Effector memory CD8-positive, alpha-beta T cell (primary cell): ENCODE results near the gene VBP1.
"Not testable (repeated sequence)": the region's sequence is repeated elsewhere in the genome, so short reads cannot be mapped to it uniquely, and the experiment has no call there.

Experiments
- ATAC-seq: fragments of 150-1000 bp; cut with Tn5 transposase; replicated peaks from 2 replicates; pipeline ENCODE4 v1.10.0; 2021; ENCODE audit warnings: mild to moderate bottlenecking, moderate library complexity
- DNase-seq, 3 experiments: peaks; one replicate each; pipeline ENCODE4 v3.0.0; 2021
- H3K27ac Mint-ChIP-seq, 2 donors: one replicate each; pipeline ENCODE4 v1.8.0; 2022; ENCODE audit warnings: mild to moderate bottlenecking in 2 of 2, mixed read lengths in 2 of 2, moderate library complexity in 2 of 2
- H3K27me3 Mint-ChIP-seq, 2 donors: one replicate each; pipeline ENCODE4 v1.8.0; 2022; ENCODE audit warnings: mixed read lengths in 2 of 2
- H3K36me3 Mint-ChIP-seq: one replicate; pipeline ENCODE4 v1.8.0; 2022; ENCODE audit warnings: mild to moderate bottlenecking, moderate library complexity, mixed read lengths; ENCODE audit not compliant: insufficient read depth
- H3K4me1 Mint-ChIP-seq, 2 donors: one replicate each; pipeline ENCODE4 v1.8.0; 2022; ENCODE audit warnings: low read depth in 2 of 2, mixed read lengths in 2 of 2
- H3K4me3 Mint-ChIP-seq, 2 donors: one replicate each; pipeline ENCODE4 v1.8.0; 2022; ENCODE audit warnings: mild to moderate bottlenecking in 2 of 2, mixed read lengths in 2 of 2, moderate library complexity in 2 of 2
- H3K9me3 Mint-ChIP-seq, 2 donors: one replicate each; pipeline ENCODE4 v1.8.0; 2022; ENCODE audit warnings: mixed read lengths in 2 of 2

VBP1 gene

GRCh38 chrX:155235891-155236290, 19.6 kb downstream of the VBP1 start:
- DNase-seq (no peak), ATAC-seq (no peak)
- Mint-ChIP-seq H3K36me3 (peaks cover 31% of the 10 kb centered on the region), H3K27ac (no peak overlapping the region), H3K4me3 (no peak overlapping the region), H3K27me3 (no peaks in the 10 kb centered on the region), H3K9me3 (no peaks in the 10 kb centered on the region), H3K4me1 (peaks cover 3 to 24% of the 10 kb centered on the region in 2 donors)

DNA sequence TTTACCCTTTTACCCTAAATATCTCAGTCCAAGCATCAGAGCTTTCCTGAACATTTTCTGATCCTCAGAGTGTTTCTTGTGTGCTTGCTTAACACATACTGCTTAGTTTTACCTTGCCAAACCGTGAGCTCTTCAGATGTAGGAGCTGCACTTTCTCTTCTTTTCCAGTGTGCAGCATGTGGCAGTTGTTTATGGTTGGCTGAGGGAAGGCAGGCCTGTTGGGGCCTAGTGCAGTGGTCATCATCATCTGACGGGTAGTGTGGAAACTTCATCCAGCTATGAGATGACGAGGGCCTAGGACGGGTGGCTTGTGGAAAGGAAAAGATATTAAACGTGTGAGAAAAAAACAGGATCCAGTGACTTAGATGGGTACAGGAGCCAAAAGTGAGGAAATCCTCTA, 21.5 kb downstream of the VBP1 start:
- H3K27ac Mint-ChIP-seq = peak overlapping the region; percentile 29 to 34
- DNase-seq (no peak), ATAC-seq (no peak)
- peaks cover 0 to 19% of the 10 kb centered on the region in 2 donors for H3K4me1 Mint-ChIP-seq
- no peak overlapping the region for H3K4me3 Mint-ChIP-seq
- H3K36me3 Mint-ChIP-seq = peaks cover 25% of the 10 kb centered on the region
- no peaks in the 10 kb centered on the region for H3K9me3 Mint-ChIP-seq
- H3K27me3 Mint-ChIP-seq = no peaks in the 10 kb centered on the region

DNA sequence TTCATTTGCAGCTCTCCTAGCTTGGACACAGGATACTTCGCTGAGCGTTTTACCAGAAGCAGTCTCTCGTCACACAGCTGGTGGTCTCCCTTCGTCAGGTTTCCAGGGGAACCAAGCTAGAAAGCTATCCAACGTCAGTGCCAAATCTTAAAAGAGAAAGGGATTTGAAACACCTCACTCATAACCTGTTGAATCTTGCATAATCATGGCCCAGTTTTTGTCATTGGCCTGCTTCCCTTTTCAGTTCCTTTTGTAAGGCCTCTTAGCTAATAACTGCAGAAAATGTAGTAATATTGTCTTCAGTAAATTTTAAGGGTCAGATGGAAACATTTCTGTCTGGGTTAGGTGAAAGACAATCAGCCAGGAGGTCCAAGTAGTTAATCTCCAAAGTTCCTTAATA, 26.0 kb downstream of the VBP1 start:
- Mint-ChIP-seq H3K36me3 (peaks cover 4% of the 10 kb centered on the region), H3K4me3 (no peak overlapping the region), H3K4me1 (peaks cover 0 to 5% of the 10 kb centered on the region in 2 donors), H3K27me3 (no peaks in the 10 kb centered on the region), H3K27ac (peak overlapping the region in 1 of 2 donors; percentile 38), H3K9me3 (no peaks in the 10 kb centered on the region)
- ATAC-seq (no peak), DNase-seq (no peak)

- no peaks in the 10 kb centered on the region for H3K4me1 Mint-ChIP-seq
- no peak overlapping the region for H3K4me3 Mint-ChIP-seq
- no peak for DNase-seq
- ATAC-seq = no peak
- no peaks in the 10 kb centered on the region for H3K36me3 Mint-ChIP-seq
- peak overlapping the region; percentile 63 to 71 for H3K27ac Mint-ChIP-seq
- H3K27me3 Mint-ChIP-seq = no peaks in the 10 kb centered on the region
- no peaks in the 10 kb centered on the region for H3K9me3 Mint-ChIP-seq
Observed at GRCh38 chrX:155246748-155247147, 30.5 kb downstream of the VBP1 start.

- no peak for ATAC-seq
- Mint-ChIP-seq H3K36me3 (no peaks in the 10 kb centered on the region), H3K27me3 (no peaks in the 10 kb centered on the region), H3K27ac (no peak overlapping the region), H3K9me3 (no peaks in the 10 kb centered on the region), H3K4me1 (no peaks in the 10 kb centered on the region), H3K4me3 (no peak overlapping the region)
- no peak for DNase-seq
Observed at GRCh38 chrX:155247497-155247896, 31.2 kb downstream of the VBP1 start.

GRCh38 chrX:155251391-155251790, 35.1 kb downstream of the VBP1 start:
- Mint-ChIP-seq H3K27ac (no peak overlapping the region), H3K4me3 (no peak overlapping the region), H3K27me3 (no peaks in the 10 kb centered on the region), H3K4me1 (peaks cover 0 to 2% of the 10 kb centered on the region in 2 donors), H3K36me3 (no peaks in the 10 kb centered on the region), H3K9me3 (no peaks in the 10 kb centered on the region)
- no peak for ATAC-seq
- no peak for DNase-seq

- Mint-ChIP-seq H3K9me3 (no peaks in the 10 kb centered on the region), H3K27me3 (no peaks in the 10 kb centered on the region), H3K27ac (no peak overlapping the region), H3K4me3 (no peak overlapping the region), H3K4me1 (peaks cover 12 to 19% of the 10 kb centered on the region in 2 donors), H3K36me3 (no peaks in the 10 kb centered on the region)
- DNase-seq = no peak
- no peak for ATAC-seq
Observed at GRCh38 chrX:155259752-155260151, 43.5 kb downstream of the VBP1 start.

- H3K4me1 Mint-ChIP-seq = peaks cover 10 to 20% of the 10 kb centered on the region in 2 donors
- peak overlapping the region; percentile 81 to 85 for H3K4me3 Mint-ChIP-seq
- H3K27me3 Mint-ChIP-seq = no peaks in the 10 kb centered on the region
- H3K36me3 Mint-ChIP-seq = no peaks in the 10 kb centered on the region
- no peak for DNase-seq
- no peaks in the 10 kb centered on the region for H3K9me3 Mint-ChIP-seq
- H3K27ac Mint-ChIP-seq = peak overlapping the region; percentile 84 to 94
- ATAC-seq = peak; percentile 24
Observed at GRCh38 chrX:155262970-155263754, 46.9 kb downstream of the VBP1 start.

DNA sequence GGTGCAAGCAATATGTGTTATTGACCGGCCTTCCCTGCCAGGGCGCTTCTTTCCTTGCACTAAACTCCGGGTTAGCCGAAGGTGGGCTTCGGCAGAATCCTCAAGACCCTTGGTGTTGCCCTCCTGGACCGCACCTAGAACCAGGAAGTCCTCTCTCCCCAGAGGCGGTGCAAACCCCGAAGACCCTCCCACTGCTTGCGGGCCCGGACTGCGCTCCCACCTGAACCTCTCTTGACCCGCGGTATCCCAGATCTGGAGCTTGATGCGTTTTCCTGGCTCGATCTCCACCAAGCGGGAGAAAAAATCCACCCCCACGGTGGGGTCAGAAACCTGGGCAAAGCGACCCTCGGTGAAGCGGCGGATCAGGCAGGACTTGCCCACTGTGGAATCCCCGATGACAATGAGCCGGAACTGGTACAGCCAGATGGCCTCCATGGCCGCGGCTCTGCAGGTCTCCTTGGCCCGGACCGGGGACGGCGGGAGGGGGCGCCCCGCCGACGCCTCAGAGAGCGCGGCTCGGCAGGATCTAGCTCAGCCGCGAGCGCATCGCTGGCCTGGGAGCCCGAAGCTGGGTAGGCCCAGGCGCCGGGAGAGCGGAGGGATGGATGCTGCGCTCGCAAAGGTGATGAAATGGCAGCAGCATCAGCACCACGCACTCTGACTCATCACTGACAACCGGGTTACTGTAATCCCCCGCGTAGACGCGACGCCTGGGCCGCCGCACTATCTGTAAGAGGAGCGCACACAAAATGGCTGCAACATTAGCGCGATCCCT, 47.8 kb downstream of the VBP1 start, which contains the start of gene RAB39B:
Gene RAB39B (minus strand): TSS at position 638 of the 775 bp plus-strand sequence. CDS start 203 bp downstream, at position 435.
- Mint-ChIP-seq H3K27ac (peak within 1 kb of the TSS; percentile 84 to 94), H3K27me3 (no peaks in the 10 kb centered on the region), H3K4me3 (peak within 1 kb of the TSS; percentile 81 to 85), H3K36me3 (no peaks in the 10 kb centered on the region), H3K9me3 (no peaks in the 10 kb centered on the region), H3K4me1 (peaks cover 10 to 20% of the 10 kb centered on the region in 2 donors)
- peak; percentile 42 to 55 (median 54) for DNase-seq
- peak; percentile 94 for ATAC-seq

DNA sequence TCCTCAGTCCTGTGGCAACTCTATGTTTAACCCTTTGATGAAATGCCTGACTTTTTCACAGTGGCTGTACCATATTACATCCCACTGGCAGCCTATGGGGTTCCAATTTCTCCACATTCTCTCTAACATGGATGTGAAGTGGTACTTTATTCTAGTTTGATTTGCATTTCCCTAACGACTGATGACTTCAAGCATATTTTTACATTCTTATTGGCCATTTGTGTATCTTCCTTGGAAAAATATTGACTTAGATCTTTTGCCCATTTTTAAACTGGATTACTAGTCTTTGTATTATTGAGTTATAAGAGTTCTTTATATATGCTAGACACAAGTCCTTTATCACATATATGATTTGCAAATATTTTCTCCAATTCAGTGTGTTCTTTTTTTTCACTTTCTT, 50.2 kb downstream of the VBP1 start:
- Mint-ChIP-seq H3K27ac (no peak overlapping the region), H3K4me3 (no peak overlapping the region), H3K4me1 (peaks cover 6 to 16% of the 10 kb centered on the region in 2 donors), H3K9me3 (no peaks in the 10 kb centered on the region), H3K36me3 (no peaks in the 10 kb centered on the region), H3K27me3 (no peaks in the 10 kb centered on the region)
- ATAC-seq (no peak), DNase-seq (no peak)

DNA sequence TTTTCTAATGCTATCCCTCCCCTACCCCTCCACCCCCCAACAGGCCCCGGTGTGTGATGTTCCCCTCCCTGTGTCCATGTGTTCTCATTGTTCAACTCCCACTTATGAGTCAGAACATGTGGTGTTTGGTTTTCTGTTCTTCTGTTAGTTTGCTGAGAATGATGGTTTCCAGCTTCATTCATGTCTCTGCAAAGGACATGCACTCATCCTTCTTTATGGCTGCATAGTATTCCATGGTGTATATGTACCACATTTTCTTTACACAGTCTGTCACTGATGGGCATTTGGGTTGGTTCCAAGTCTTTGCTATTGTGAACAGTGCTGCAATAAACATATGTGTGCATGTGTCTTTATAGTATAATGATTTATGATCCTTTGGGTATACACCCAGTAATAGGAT, 51.7 kb downstream of the VBP1 start:
- H3K36me3 Mint-ChIP-seq, ATAC-seq, H3K27ac Mint-ChIP-seq, H3K27me3 Mint-ChIP-seq, DNase-seq, H3K4me3 Mint-ChIP-seq, H3K9me3 Mint-ChIP-seq: not testable (repeated sequence)
- peaks cover 5 to 12% of the 10 kb centered on the region in 2 donors for H3K4me1 Mint-ChIP-seq

DNA sequence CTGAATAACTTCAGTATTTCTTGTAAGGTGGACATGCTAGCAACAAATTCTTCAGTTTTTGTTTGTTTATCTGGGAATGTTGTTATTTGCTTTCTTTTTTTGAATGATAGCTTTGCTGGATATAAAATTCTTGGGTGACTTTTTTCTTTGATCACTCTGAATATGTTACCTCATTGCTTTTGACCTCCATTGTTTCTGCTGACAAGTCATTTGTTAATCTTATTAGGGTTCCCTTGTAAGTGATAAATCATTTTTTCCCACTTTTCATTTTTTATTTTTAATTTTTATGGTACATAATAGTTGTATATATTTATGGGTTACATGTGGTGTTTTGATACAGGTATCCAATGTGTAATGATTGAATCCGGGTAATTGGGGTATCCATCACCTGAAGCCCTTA, 54.7 kb downstream of the VBP1 start:
- H3K4me1 Mint-ChIP-seq = no peaks in the 10 kb centered on the region
- no peak for DNase-seq
- no peaks in the 10 kb centered on the region for H3K27me3 Mint-ChIP-seq
- H3K27ac Mint-ChIP-seq = no peak overlapping the region
- ATAC-seq = no peak
- H3K9me3 Mint-ChIP-seq = no peaks in the 10 kb centered on the region
- no peaks in the 10 kb centered on the region for H3K36me3 Mint-ChIP-seq
- H3K4me3 Mint-ChIP-seq = no peak overlapping the region

- Mint-ChIP-seq H3K4me1 (no peaks in the 10 kb centered on the region), H3K36me3 (peaks cover 4% of the 10 kb centered on the region), H3K27ac (no peak overlapping the region), H3K4me3 (no peak overlapping the region), H3K27me3 (no peaks in the 10 kb centered on the region), H3K9me3 (no peaks in the 10 kb centered on the region)
- DNase-seq (no peak), ATAC-seq (no peak)
Observed at GRCh38 chrX:155279873-155280272, 63.6 kb downstream of the VBP1 start.
